ENCODE data around the gene HCAR2. TPM values are rescaled to one million over a fixed set of nuclear protein-coding genes. Genes with fewer than 3 reads are reported as not detected.
"Not testable (repeated sequence)": the region's sequence is repeated elsewhere in the genome, so short reads cannot be mapped to it uniquely, and the experiment has no call there.

Gene HCAR2
- total RNA-seq, 1 experiment from 2014 or later, result 0.18 TPM

- Histone ChIP-seq H3K9me3 (no peaks in the 10 kb centered on the region), H3K4me3 (ENCODE audit: low read depth, low read length) (no peak overlapping the region), H3K36me3 (ENCODE audit: control insufficient read depth, insufficient read depth, low read length) (no peaks in the 10 kb centered on the region), H3K4me1 (no peaks in the 10 kb centered on the region), H3K27me3 (replicated peaks; ENCODE audit: control insufficient read depth, insufficient read depth, low read length) (no peaks in the 10 kb centered on the region)
- ChIA-PET CTCF (no interaction called here), POLR2A (no interaction called here)
- TF ChIP-seq, protein P1, sequence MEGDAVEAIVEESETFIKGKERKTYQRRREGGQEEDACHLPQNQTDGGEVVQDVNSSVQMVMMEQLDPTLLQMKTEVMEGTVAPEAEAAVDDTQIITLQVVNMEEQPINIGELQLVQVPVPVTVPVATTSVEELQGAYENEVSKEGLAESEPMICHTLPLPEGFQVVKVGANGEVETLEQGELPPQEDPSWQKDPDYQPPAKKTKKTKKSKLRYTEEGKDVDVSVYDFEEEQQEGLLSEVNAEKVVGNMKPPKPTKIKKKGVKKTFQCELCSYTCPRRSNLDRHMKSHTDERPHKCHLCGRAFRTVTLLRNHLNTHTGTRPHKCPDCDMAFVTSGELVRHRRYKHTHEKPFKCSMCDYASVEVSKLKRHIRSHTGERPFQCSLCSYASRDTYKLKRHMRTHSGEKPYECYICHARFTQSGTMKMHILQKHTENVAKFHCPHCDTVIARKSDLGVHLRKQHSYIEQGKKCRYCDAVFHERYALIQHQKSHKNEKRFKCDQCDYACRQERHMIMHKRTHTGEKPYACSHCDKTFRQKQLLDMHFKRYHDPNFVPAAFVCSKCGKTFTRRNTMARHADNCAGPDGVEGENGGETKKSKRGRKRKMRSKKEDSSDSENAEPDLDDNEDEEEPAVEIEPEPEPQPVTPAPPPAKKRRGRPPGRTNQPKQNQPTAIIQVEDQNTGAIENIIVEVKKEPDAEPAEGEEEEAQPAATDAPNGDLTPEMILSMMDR (IDR thresholded peaks at IDR 0.05; ENCODE audit: insufficient read depth in 1 of 2, low read depth in 1 of 2, low read length in 1 of 2, severe bottlenecking in 1 of 2, unreplicated experiment in 1 of 2), result no peak
- Mint-ChIP-seq H3K27me3 (ENCODE audit: insufficient read depth, unreplicated experiment) (no peaks in the 10 kb centered on the region), H3K9me3 (ENCODE audit: unreplicated experiment) (no peaks in the 10 kb centered on the region), H3K4me3 (ENCODE audit: unreplicated experiment) (no peak overlapping the region), H3K36me3 (ENCODE audit: insufficient read depth, unreplicated experiment) (no peaks in the 10 kb centered on the region), H3K4me1 (ENCODE audit: low read depth, unreplicated experiment) (no peaks in the 10 kb centered on the region), H3K27ac (ENCODE audit: unreplicated experiment) (no peak overlapping the region)
- intact Hi-C loops (cut with micrococcal nuclease; ENCODE audit: unreplicated experiment), result no loop called here
- no TSS peak for BruUV-seq (replicated peaks)
- DNase-seq, result no peak
These were observed 46.9 kb downstream of the HCAR2 start for GRCh38 chr12:122656298-122656697.

DNA sequence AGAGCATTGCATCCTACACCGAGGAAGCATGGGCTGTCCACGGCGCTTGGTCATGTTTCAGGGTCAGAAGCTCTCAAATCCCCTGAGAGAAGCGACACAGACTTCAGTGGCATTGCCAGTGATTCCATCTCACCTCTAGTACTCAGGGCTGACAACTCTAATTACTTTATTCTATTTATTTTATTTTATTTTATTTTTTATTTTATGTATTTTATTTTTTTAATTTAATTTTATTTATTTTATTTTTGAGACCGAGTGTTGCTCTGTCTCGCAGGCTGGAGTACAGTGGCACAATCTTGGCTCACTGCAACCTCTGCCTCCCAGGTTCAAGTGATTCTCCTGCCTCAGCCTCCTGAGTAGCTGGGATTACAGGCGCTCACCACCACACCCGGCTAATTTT, 49.9 kb downstream of the HCAR2 start:
- BruUV-seq (replicated peaks); DNase-seq; H3K4me1 Mint-ChIP-seq (ENCODE audit: low read depth, unreplicated experiment); H3K27me3 Mint-ChIP-seq (ENCODE audit: insufficient read depth, unreplicated experiment); H3K9me3 Mint-ChIP-seq (ENCODE audit: unreplicated experiment); H3K27me3 ChIP-seq (replicated peaks; ENCODE audit: control insufficient read depth, insufficient read depth, low read length); H3K4me3 Mint-ChIP-seq (ENCODE audit: unreplicated experiment); intact Hi-C loops (cut with micrococcal nuclease; ENCODE audit: unreplicated experiment); H3K4me3 ChIP-seq (ENCODE audit: low read depth, low read length); H3K36me3 Mint-ChIP-seq (ENCODE audit: insufficient read depth, unreplicated experiment); H3K4me1 ChIP-seq; POLR2A ChIA-PET; H3K9me3 ChIP-seq; H3K36me3 ChIP-seq (ENCODE audit: control insufficient read depth, insufficient read depth, low read length): not testable (repeated sequence)
- CTCF ChIA-PET, result interaction anchor here (0.6 kb wide), 1 partner anchor 34 kb away, joined by 6 read pairs; no protein-coding TSS in a partner anchor
- peak overlapping the region; percentile 35 for H3K27ac Mint-ChIP-seq (ENCODE audit: unreplicated experiment)

GRCh38 chr12:122651520-122652224, 51.5 kb downstream of the HCAR2 start:
- Mint-ChIP-seq H3K4me1 (ENCODE audit: low read depth, unreplicated experiment) (no peaks in the 10 kb centered on the region), H3K36me3 (ENCODE audit: insufficient read depth, unreplicated experiment) (peaks cover 5% of the 10 kb centered on the region), H3K27me3 (ENCODE audit: insufficient read depth, unreplicated experiment) (no peaks in the 10 kb centered on the region), H3K27ac (ENCODE audit: unreplicated experiment) (no peak overlapping the region), H3K4me3 (ENCODE audit: unreplicated experiment) (no peak overlapping the region), H3K9me3 (ENCODE audit: unreplicated experiment) (no peaks in the 10 kb centered on the region)
- Histone ChIP-seq H3K27me3 (replicated peaks; ENCODE audit: control insufficient read depth, insufficient read depth, low read length) (no peaks in the 10 kb centered on the region), H3K4me3 (ENCODE audit: low read depth, low read length) (no peak overlapping the region), H3K4me1 (no peaks in the 10 kb centered on the region), H3K36me3 (ENCODE audit: control insufficient read depth, insufficient read depth, low read length) (no peaks in the 10 kb centered on the region), H3K9me3 (no peaks in the 10 kb centered on the region)
- no TSS peak for BruUV-seq (replicated peaks)
- no peak for DNase-seq
- TF ChIP-seq, protein P1 (IDR thresholded peaks at IDR 0.05; ENCODE audit: insufficient read depth in 1 of 2, low read depth in 1 of 2, low read length in 1 of 2, severe bottlenecking in 1 of 2, unreplicated experiment in 1 of 2), result no peak
- ChIA-PET POLR2A (no interaction called here), CTCF (no interaction called here)
- intact Hi-C loops (cut with micrococcal nuclease; ENCODE audit: unreplicated experiment), result no loop called here

Other genes starting within 250 kb of the HCAR2 start
- gene ZCCHC8, start 202.4 kb downstream of the HCAR2 start, total RNA-seq (2022), result 37.5 and 40.1 TPM in 2 replicates
- 77.9 and 79.0 TPM in 2 replicates for gene RSRC2, start 176.4 kb downstream of the HCAR2 start, total RNA-seq (2022)
- gene KNTC1, start 176.1 kb downstream of the HCAR2 start, total RNA-seq (2022), result 55.8 and 57.0 TPM in 2 replicates
- 0.28 and 0.32 TPM in 2 replicates for gene HCAR3, start 13.5 kb upstream of the HCAR2 start, total RNA-seq (2022)
- gene HCAR1, start 27.5 kb upstream of the HCAR2 start, total RNA-seq (2022), result 3.7 and 5.2 TPM in 2 replicates
- 83.2 and 83.8 TPM in 2 replicates for gene DENR, start 49.5 kb upstream of the HCAR2 start, total RNA-seq (2022)
- gene CCDC62, start 71.2 kb upstream of the HCAR2 start, total RNA-seq (2022), result 0.30 and 1.1 TPM in 2 replicates
- 13.8 and 15.4 TPM in 2 replicates for gene HIP1R, start 132.1 kb upstream of the HCAR2 start, total RNA-seq (2022)
- 24.0 and 25.4 TPM in 2 replicates for gene VPS37B, start 192.8 kb upstream of the HCAR2 start, total RNA-seq (2022)